ENCODE results near the gene RCC2.
A peak's percentile ranks its signal among the peaks of the same experiment; 100 is the strongest.
"Not testable (repeated sequence)": the region's sequence is repeated elsewhere in the genome, so short reads cannot be mapped to it uniquely, and the experiment has no call there.

Gene RCC2

DNA sequence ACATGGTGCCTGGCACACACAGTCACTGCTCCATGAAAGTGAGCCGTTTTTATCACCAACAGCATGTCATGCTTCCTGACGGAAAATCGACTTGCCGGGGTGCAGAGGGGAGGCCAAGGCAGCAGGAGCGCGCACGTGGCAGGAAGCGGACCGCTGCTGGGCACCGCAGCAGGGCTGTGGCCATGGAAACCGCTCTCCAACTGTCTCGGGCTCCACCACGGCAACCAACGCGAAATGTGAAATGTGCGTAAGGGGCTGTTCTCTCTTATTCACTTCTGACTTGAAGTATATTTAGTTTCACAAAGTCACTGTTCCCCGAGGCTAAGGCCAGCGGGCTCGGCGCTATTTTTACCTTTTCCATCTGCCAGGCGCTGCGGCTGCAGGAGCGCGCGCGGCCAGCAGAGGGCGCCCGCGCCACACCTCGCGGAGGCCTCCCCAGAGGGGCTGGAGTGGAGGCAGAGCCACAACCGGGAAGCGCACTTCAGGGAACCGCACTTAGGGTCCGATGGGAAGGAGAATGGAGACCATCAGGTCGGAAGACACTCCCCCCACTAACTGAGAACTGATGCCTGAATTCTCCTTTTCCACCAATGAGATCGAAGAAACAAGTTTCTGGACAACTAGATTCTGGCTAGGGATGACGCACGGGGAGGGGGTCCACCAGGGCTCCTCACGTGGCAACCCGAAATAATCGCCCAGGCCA, 19.7 kb downstream of the RCC2 start:
- Histone ChIP-seq H3K9me3 (ENCODE audit: control insufficient read depth, insufficient read depth, low read length) (no peaks in the 10 kb centered on the region), H3K27me3 (ENCODE audit: control insufficient read depth, insufficient read depth, low read length) (no peaks in the 10 kb centered on the region), H3K4me1 (ENCODE audit: control insufficient read depth, insufficient read depth, low read length) (no peaks in the 10 kb centered on the region), H3K36me3 (ENCODE audit: control insufficient read depth, insufficient read depth, low read length) (peaks cover 52% of the 10 kb centered on the region), H3K27ac (ENCODE audit: low read length) (no peak overlapping the region), H3K4me3 (ENCODE audit: low read length) (no peak overlapping the region)
- DNase-seq (ENCODE audit: low read depth, low spot score) = peak; percentile 75
- WGBS (ENCODE audit: insufficient coverage, insufficient read length) = no CpG with 5 or more reads among the region's 42 CpGs

DNA sequence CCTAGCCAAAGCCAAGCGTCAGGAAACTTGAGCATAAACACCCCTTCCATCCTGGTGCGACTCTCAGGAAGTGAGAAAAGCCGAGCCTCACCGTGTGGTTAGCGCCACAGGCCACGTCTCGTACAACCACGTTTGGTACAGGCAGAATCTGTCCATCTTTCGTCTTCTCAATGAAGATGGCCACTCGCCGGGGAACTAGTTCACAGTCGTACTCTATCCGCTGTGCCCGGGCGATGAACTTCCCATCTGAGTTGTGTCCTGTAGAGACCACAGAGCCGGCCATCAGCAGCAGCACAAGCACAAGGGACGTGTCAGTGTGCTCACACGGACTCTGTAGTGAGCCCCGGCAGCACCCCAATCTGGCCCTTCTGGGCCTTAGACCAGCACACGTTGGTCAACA, 23.1 kb downstream of the RCC2 start:
- no peaks in the 10 kb centered on the region for H3K4me1 ChIP-seq (ENCODE audit: control insufficient read depth, insufficient read depth, low read length)
- DNase-seq (ENCODE audit: low read depth, low spot score) = no peak
- H3K27me3 ChIP-seq (ENCODE audit: control insufficient read depth, insufficient read depth, low read length) = no peaks in the 10 kb centered on the region
- H3K4me3 ChIP-seq (ENCODE audit: low read length) = no peak overlapping the region
- no CpG with 5 or more reads among the region's 20 CpGs for WGBS (ENCODE audit: insufficient coverage, insufficient read length)
- peaks cover 62% of the 10 kb centered on the region for H3K36me3 ChIP-seq (ENCODE audit: control insufficient read depth, insufficient read depth, low read length)
- H3K9me3 ChIP-seq (ENCODE audit: control insufficient read depth, insufficient read depth, low read length) = no peaks in the 10 kb centered on the region
- no peak overlapping the region for H3K27ac ChIP-seq (ENCODE audit: low read length)

DNA sequence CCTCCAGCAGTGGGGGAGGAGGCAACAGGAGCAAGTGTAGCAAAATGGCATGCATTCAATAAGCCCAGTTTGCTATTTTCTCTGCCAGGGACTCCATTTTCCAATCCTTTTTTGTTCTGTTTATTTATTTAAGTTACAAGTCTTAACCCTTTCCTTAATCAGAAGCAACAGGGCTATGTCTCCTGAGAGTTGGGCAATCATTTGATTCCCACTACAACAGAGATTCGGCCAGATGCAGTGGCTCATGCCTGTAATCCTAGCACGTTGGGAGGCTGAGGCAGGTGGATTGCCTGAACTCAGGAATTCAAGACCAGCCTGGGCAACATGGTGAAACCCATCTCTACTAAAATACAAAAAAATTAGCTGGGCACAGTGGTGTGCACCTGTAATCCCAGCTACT, 25.5 kb downstream of the RCC2 start:
- H3K36me3 ChIP-seq (ENCODE audit: control insufficient read depth, insufficient read depth, low read length) = peaks cover 74% of the 10 kb centered on the region

DNA sequence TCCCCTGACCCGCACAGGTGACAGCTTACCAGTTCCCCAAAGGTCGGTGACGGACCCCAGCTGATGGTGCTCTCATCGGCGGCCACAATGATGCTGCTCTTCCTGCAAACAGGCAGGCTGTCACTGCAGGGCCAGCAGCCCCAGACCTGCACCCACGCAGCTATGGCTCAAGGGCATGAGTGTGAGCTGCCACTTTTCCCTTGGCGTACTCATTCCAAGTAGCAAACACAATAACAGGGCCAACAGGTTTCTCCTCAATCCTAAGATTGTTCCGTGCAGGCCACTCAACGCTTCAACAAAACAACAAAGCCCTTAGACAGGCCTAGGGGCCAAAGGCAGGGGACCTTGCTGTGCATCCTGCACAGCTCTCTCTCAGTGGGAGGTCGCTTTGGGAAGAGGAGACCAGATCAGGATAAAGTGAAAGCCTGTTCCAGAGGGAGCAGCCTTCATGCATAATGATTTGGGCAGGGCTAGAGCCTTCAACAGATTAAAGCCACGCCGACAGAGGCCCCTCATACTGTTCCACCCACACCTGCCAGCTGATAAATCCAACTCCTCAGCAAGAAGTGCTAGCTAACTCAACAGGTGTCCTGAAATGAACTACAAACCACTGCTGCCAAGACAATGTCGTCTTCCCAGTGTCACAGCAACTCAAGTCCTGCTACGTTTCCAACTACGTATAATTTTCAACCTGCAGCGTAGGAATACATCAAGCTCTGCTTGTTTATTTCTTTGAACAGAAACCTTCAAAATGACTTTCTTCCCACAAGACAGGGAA, 27.2 kb downstream of the RCC2 start:
- Histone ChIP-seq H3K36me3 (ENCODE audit: control insufficient read depth, insufficient read depth, low read length) (peaks cover 73% of the 10 kb centered on the region), H3K4me3 (ENCODE audit: low read length) (no peak overlapping the region)

More for the DNA sequence above, 25.5 kb downstream of the RCC2 start:
- no peaks in the 10 kb centered on the region for H3K9me3 ChIP-seq (ENCODE audit: control insufficient read depth, insufficient read depth, low read length)
- no CpG with 5 or more reads among the region's 2 CpGs for WGBS (ENCODE audit: insufficient coverage, insufficient read length)
- H3K27ac ChIP-seq (ENCODE audit: low read length) = no peak overlapping the region
- no peak for DNase-seq (ENCODE audit: low read depth, low spot score)
- no peaks in the 10 kb centered on the region for H3K4me1 ChIP-seq (ENCODE audit: control insufficient read depth, insufficient read depth, low read length)
- no peaks in the 10 kb centered on the region for H3K27me3 ChIP-seq (ENCODE audit: control insufficient read depth, insufficient read depth, low read length)
- no peak overlapping the region for H3K4me3 ChIP-seq (ENCODE audit: low read length)

DNA sequence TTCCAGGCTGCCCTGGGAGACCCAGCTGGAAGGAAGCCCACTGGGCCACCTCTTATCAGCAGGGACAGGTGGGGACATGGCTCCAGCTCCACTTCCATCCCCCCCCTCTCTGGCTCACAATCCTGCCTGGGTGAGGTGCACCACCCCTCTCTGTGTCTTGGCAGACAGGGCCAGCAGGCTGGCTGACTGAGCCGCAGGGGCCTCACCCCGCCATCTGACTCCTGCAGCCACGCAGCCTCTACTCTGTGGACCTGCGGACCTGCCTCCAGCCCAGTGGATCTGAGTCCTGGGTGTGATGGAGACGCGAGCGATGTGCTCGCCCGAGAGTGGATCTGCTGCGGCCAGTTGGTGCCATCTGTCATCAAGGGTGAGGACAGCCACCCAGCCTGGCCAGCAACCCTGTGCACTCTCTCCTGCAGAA, 30.1 kb downstream of the RCC2 start:
- Histone ChIP-seq H3K27ac (ENCODE audit: low read length) (no peak overlapping the region), H3K4me1 (ENCODE audit: control insufficient read depth, insufficient read depth, low read length) (0 out of 2 replicates have a peak, but pooled peaks cover 2% of the 10 kb centered on the region), H3K27me3 (ENCODE audit: control insufficient read depth, insufficient read depth, low read length) (no peaks in the 10 kb centered on the region), H3K9me3 (ENCODE audit: control insufficient read depth, insufficient read depth, low read length) (no peaks in the 10 kb centered on the region), H3K36me3 (ENCODE audit: control insufficient read depth, insufficient read depth, low read length) (peaks cover 60% of the 10 kb centered on the region), H3K4me3 (ENCODE audit: low read length) (no peak overlapping the region)
- DNase-seq (ENCODE audit: low read depth, low spot score) = no peak
- WGBS (ENCODE audit: insufficient coverage, insufficient read length) = no CpG with 5 or more reads among the region's 10 CpGs

More for the DNA sequence above, 27.2 kb downstream of the RCC2 start:
- no CpG with 5 or more reads among the region's 16 CpGs for WGBS (ENCODE audit: insufficient coverage, insufficient read length)
- no peak for DNase-seq (ENCODE audit: low read depth, low spot score)
- Histone ChIP-seq H3K4me1 (ENCODE audit: control insufficient read depth, insufficient read depth, low read length) (no peaks in the 10 kb centered on the region), H3K9me3 (ENCODE audit: control insufficient read depth, insufficient read depth, low read length) (no peaks in the 10 kb centered on the region), H3K27ac (ENCODE audit: low read length) (no peak overlapping the region), H3K27me3 (ENCODE audit: control insufficient read depth, insufficient read depth, low read length) (no peaks in the 10 kb centered on the region)

DNA sequence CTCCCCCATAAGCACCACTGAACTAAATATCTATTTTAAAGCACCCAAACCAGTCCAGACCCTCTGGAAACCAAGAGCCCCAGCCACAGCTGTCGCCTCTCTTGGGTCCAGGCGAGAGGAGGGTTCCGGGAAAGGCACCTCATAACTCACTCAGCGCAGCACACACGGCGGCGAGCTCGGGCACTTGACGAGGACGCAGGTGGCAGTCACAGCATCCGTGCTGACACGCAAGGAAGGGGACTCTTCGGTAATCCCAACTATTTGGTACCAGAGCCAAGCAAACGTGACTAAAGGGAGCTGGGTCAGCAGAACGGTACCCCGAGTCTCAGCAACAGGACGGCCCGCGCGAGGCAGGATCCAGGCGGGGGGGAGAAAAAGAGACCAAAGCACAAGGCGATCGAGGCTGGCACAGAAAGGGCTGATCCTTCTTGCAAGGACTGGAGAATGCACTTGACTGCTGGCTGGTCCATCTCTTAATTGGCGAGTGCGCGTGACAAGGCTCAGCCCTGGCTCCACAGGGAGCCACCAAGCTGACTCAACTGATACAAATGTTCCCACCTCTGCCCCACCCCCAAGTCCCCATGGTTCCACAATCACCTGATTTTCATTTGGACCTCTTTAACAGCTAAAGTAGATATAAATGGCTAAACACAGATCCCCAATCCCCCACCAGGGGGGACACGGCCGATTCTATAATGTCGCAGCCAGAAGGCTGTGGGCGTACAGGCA, 31.5 kb downstream of the RCC2 start:
- DNase-seq (ENCODE audit: low read depth, low spot score); H3K4me1 ChIP-seq (ENCODE audit: control insufficient read depth, insufficient read depth, low read length); H3K4me3 ChIP-seq (ENCODE audit: low read length); H3K9me3 ChIP-seq (ENCODE audit: control insufficient read depth, insufficient read depth, low read length); H3K27me3 ChIP-seq (ENCODE audit: control insufficient read depth, insufficient read depth, low read length); H3K27ac ChIP-seq (ENCODE audit: low read length): not testable (repeated sequence)
- WGBS (ENCODE audit: insufficient coverage, insufficient read length) = no CpG with 5 or more reads among the region's 30 CpGs
- peaks cover 49% of the 10 kb centered on the region for H3K36me3 ChIP-seq (ENCODE audit: control insufficient read depth, insufficient read depth, low read length)

DNA sequence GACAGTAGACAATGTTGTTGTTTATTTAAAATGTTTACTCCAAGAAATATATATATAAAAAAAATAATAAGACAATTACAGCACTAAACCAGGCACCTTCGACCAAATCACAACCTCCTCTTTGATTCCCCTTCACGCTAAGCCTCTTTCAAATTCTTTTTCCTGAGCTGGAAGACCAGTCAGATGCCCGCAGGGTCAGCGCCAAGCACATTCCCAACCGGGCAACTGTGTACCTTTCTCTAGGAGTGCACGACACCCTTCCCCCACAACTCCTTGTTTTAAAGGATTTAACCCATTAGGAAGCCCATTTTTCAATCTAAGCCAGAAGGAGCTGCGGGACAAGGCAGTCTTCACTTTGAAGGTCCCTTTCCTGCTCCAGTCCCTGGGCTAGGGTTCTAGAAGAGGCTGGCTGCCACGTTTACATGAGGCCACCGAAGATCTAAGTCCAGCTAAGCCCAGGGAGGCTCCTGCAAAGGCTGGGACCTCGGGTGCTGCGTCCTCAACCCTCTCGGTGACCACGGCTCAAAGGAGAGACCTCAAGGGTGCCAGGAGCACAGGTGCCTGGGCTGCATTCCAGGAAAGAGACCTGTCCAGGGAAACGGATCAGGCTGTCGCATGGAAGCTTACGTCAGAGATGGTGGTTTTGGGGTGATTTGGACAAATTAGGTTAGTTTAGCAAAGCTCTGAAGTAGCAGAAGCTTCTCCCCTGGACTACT, 32.6 kb downstream of the RCC2 start:
- H3K4me1 ChIP-seq (ENCODE audit: control insufficient read depth, insufficient read depth, low read length); H3K4me3 ChIP-seq (ENCODE audit: low read length); H3K9me3 ChIP-seq (ENCODE audit: control insufficient read depth, insufficient read depth, low read length); DNase-seq (ENCODE audit: low read depth, low spot score); H3K27me3 ChIP-seq (ENCODE audit: control insufficient read depth, insufficient read depth, low read length); H3K27ac ChIP-seq (ENCODE audit: low read length): not testable (repeated sequence)
- WGBS (ENCODE audit: insufficient coverage, insufficient read length) = no CpG with 5 or more reads among the region's 16 CpGs
- H3K36me3 ChIP-seq (ENCODE audit: control insufficient read depth, insufficient read depth, low read length) = peaks cover 40% of the 10 kb centered on the region

DNA sequence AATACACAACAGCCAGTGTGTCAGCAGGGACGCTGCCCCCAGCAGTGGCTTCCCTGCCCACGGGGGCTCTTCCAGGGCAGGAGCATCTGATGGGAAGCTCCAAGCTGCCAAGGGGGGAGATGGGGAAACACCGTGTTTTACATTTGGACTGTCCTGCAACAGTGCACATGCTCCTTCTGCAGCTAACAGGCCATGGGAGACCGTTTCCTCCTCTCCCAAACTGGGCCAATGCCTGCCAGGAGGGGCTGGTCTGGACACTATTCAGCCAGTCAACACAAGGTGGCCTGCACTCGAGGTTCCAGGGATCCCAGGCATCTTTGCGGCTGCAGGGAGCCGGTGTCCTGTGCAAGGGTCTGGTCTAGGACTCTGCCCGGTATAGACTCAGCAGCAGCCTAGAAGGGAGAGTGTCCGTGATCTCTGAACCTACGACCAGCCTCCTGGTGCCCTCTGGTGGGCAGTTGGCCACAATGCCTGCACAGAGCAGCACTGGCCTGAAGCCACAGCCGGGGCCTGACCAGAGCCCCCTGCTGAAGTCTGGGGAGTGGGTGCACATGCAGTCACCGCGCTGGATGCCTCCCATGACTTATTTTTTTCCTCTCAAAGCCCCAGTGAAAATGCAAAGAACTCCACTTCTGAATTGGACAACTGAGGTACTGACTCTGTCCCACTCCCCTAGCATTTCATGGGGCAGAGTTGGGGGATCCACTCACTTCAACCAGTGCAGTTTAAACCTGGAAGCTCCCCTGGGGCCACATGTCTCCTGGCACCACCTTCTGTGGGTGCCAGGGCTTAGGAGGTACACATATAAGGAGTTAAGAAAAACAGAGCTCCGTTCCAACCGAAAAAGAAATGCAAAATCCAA, 33.3 kb downstream of the RCC2 start:
- H3K27me3 ChIP-seq (ENCODE audit: control insufficient read depth, insufficient read depth, low read length) = no peaks in the 10 kb centered on the region
- no peak overlapping the region for H3K27ac ChIP-seq (ENCODE audit: low read length)
- H3K4me3 ChIP-seq (ENCODE audit: low read length) = no peak overlapping the region
- 0 out of 2 replicates have a peak, but pooled peaks cover 2% of the 10 kb centered on the region for H3K4me1 ChIP-seq (ENCODE audit: control insufficient read depth, insufficient read depth, low read length)
- WGBS (ENCODE audit: insufficient coverage, insufficient read length) = no CpG with 5 or more reads among the region's 15 CpGs
- DNase-seq (ENCODE audit: low read depth, low spot score) = peak; percentile 84
- peaks cover 32% of the 10 kb centered on the region for H3K36me3 ChIP-seq (ENCODE audit: control insufficient read depth, insufficient read depth, low read length)
- H3K9me3 ChIP-seq (ENCODE audit: control insufficient read depth, insufficient read depth, low read length) = no peaks in the 10 kb centered on the region

DNA sequence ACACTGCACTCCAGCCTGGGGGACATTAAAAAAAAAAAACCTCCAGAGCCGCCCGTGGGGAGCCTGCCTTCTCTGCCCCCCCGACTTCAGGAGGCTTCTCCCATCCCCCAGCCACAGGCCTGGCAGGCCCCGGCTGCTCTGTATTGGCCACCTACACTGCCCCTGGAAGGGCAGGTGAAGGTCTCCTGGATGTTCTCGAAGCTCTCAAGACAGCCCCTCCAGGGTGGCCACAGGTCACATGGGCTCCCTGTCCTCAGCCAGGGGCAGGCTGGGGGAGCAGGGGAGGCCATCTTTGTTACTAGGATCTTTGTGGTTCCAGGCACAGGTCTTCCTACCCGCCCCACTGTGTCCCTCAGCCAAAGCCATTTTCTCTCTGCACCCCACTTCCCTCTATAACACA, 34.7 kb downstream of the RCC2 start:
- no peak overlapping the region for H3K4me3 ChIP-seq (ENCODE audit: low read length)
- WGBS (ENCODE audit: insufficient coverage, insufficient read length) = no CpG with 5 or more reads among the region's 6 CpGs
- no peaks in the 10 kb centered on the region for H3K27me3 ChIP-seq (ENCODE audit: control insufficient read depth, insufficient read depth, low read length)
- H3K9me3 ChIP-seq (ENCODE audit: control insufficient read depth, insufficient read depth, low read length) = no peaks in the 10 kb centered on the region
- DNase-seq (ENCODE audit: low read depth, low spot score) = no peak
- peaks cover 20% of the 10 kb centered on the region for H3K36me3 ChIP-seq (ENCODE audit: control insufficient read depth, insufficient read depth, low read length)
- H3K27ac ChIP-seq (ENCODE audit: low read length) = no peak overlapping the region
- H3K4me1 ChIP-seq (ENCODE audit: control insufficient read depth, insufficient read depth, low read length) = peaks cover 2% of the 10 kb centered on the region; the same call in 1 of the 2 replicates
